ENCODE results near the gene TADA2B.
"Not testable (repeated sequence)": the region's sequence is repeated elsewhere in the genome, so short reads cannot be mapped to it uniquely, and the experiment has no call there.

The TADA2B gene

DNA sequence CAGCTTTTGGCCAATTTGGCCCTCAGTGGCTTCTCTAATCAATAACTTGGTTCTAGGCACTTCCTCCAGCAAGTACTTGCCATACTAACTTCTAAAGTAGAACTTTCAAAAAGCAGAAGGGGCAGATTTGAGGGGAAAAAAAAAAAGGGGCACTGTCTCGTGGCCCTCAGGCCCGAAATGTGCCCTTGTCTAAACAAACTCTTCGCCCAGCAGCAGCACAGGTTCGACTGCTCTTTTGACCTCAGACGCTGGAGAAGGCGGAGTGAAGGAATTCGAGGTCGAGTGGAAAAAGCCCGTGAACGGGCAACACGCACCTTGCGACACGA is 23.9 kb downstream of the TADA2B start:
- no peak for DNase-seq
- no peak for TF ChIP-seq POLR2A (IDR thresholded peaks at IDR 0.05; ENCODE audit: low read length)
- no peak for TF ChIP-seq GATA1 (IDR thresholded peaks at IDR 0.05; ENCODE audit: low read depth, low read length)

DNA sequence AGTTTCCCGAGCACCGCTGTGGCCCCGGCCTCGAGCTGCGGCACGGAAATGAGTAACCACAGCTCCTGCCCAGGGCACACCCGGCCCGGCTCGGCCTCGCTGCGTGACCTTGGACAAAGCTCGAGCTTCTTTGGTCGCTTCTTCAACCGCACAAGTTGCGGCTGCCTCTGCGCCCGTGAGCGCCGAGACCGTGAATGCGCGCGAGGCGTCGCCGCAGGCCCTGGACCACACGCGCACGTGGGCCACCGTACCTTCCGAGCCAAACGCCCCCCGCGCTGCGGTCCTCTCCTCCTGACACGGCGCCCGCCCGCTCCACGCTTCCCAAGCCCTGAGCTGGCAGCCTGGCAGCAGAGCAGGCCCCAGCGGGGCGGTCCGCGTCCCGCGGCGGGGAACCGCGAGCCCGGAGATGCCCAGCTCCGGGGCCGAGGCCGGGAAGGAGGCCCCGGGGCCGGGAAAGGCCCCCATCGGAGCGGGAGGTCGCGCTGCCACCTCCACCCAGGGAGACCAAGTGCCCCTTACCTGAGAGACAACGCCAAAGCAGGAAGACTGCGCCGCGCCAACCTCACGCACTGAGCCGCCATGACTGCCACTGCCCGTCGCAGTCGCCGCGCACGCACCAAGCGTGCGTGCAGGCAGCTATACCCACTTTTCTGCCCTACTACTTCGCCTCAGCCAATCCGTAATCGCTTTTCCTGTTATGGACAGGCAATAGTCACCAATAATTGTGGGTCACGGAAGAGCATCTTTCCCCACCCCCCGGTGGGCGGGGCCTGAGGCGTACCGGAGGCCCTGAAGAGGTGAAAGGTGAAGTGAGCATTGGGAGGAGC is 24.5 kb downstream of the TADA2B start, which contains the start of gene GRPEL1:
TSS of gene GRPEL1 (minus strand) at position 613 of the 827 bp plus-strand sequence. CDS start at position 581, 32 bp downstream.
- peak; percentile 97 for TF ChIP-seq POLR2A (IDR thresholded peaks at IDR 0.05; ENCODE audit: low read length)
- TF ChIP-seq GATA1 (IDR thresholded peaks at IDR 0.05; ENCODE audit: low read depth, low read length) = no peak
- peak; percentile 100 for DNase-seq

DNA sequence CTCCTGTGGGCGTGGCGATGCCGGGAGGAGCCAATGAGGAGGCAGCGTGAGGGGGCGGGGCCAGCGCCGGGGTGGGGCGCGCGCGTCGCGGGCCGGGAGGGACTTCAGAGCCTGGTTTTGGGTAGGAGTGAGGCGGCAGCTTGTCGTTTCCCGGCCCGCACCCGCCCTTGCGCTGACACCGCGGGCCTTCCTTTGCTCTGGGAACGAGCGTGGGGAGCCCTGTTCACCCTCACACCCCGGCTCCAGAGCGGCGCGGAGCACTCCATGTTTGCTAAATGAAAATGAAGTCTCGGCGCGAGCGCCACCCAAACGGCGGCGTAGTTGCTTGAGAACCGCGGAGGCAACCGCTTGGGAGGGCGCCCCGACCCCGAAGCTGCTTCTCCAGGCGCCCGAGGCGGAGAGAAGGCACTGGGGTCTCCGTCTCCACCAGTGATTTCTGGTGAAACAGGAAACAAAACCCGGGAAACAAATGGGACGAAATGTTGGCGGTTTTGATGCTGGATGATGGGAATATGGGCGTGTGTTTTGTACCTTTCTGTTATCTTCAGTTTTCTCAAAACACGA is 25.2 kb downstream of the TADA2B start:
- no peak for DNase-seq
- TF ChIP-seq POLR2A (IDR thresholded peaks at IDR 0.05; ENCODE audit: low read length) = peak; percentile 38
- TF ChIP-seq GATA1 (IDR thresholded peaks at IDR 0.05; ENCODE audit: low read depth, low read length) = no peak

DNA sequence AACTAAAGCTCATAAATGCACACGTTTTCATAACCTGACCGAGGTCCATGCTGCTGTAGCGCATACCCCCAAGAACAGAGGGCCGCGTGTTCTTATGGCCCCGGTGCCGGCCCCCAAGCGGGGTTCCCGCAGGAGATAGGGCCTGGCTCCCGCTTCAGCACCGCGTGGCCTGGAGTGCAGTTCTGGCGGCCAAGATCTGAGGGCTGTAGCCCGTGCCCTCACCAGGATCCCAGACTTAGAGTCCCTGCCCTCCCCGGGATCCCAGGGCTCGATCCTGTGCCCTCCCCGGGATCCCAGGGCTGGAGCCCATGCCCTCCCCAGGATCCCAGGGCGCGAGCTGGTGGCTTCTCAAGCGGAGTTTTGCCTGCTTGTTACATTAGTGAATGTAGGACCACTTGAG is 25.7 kb downstream of the TADA2B start:
- DNase-seq = peak; percentile 58 to 67

DNA sequence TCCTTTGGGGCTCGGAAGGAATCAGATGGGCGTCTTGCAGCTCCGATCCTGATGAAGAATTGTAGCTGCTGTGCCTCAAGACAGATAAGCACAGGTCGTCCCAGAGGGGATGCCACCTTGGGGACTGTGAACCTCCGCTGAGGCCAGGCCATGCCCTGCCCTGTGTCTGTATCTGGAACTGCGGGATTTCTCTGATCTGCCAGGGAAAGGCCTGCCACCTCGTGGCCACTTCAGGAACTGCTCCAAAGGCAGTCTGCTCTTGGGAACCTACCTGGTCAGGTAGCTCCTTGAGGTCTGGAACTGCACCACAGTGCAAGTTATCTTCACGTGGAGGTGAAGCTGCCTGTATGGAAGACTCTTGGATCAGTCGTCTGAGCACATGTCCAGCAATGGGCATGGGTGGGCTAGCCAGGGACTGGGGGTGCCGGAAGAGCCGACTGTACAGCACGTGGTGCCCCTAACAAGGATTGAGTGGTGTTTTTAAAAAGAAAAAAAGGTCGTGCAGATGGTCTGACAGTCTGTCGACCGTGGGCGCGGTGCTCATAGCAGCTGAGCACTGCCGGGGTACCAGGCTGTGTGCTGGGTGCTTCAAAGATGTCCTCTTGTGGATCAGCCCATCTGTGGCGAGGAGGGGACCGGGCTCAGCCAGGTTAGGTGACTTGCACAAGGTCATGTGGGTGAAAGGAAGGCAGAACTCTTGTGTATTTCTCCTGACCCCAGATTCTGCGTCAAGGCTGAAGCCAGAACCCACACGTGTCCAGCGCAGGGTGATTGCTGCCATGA is 27.7 kb downstream of the TADA2B start:
- DNase-seq = peak; percentile 85 to 92
- no peak for TF ChIP-seq GATA1 (IDR thresholded peaks at IDR 0.05; ENCODE audit: low read depth, low read length)
- TF ChIP-seq POLR2A (IDR thresholded peaks at IDR 0.05; ENCODE audit: low read length) = no peak

More for the DNA sequence above, 25.7 kb downstream of the TADA2B start:
- TF ChIP-seq GATA1 (IDR thresholded peaks at IDR 0.05; ENCODE audit: low read depth, low read length) (no peak), POLR2A (IDR thresholded peaks at IDR 0.05; ENCODE audit: low read length) (no peak)

DNA sequence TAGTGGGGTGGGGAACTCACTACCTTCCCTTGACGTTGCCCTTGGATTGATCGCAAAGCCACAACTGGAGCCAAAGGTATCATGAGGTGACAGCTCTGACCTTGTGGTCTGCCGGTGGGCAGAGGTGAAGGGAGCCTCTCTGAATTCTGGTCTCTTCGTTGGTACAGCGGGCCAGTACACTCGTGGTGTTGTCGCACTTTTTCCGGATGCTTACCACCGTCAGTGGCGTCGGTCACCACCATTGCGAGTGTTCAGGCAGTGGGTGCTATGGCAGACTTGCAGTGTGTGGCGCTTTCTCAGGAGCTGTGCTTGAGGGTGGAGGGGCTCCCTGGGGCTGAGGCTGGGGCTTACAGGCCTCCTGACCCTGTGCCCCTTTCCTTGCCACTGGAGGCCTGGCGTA is 29.9 kb downstream of the TADA2B start:
- no peak for DNase-seq
- TF ChIP-seq POLR2A (IDR thresholded peaks at IDR 0.05; ENCODE audit: low read length) (no peak), GATA1 (IDR thresholded peaks at IDR 0.05; ENCODE audit: low read depth, low read length) (no peak)

DNA sequence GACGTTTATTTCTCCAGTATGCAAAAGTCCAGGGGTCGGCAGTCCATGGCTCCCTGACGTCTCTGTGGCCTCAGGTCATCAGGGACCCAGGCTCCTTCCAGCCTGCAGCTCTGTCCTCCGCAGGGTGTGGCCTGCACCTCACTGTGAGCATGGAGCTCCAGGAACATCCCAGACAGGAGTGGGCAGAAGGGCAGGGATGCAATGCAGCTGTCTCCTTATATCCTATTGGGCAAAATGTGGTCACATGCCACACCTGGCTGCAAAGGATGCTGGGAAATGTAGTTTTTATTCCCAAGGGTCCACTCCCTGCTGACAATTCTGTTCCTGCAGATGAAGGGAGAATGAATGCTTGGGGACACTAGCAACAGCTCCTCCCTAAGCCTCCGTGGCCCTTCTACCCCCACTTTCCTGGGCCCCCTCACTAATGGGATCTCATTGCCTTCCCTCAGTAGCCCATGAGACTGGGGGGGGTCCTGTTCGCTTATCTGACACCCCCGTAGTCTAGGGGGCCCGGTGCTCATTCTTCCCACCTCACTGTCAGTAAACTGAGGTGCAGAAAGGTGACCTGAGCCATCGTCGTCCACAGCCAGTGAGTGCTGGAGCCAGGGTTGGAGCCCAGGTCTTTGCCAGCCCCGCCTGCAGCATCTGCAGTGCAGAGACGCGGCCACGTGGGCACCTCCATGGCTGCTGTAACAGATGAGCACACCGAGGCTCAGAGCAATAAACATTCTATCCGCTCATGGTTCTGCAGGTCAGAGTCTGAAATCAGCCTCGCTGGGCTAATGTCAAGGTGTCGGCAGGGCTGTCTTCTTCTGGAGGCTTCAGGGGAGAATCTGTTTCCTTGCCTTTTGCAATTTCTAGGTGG is 30.6 kb downstream of the TADA2B start:
- peak; percentile 51 to 64 for DNase-seq
- TF ChIP-seq GATA1 (IDR thresholded peaks at IDR 0.05; ENCODE audit: low read depth, low read length) (no peak), POLR2A (IDR thresholded peaks at IDR 0.05; ENCODE audit: low read length) (no peak)

DNA sequence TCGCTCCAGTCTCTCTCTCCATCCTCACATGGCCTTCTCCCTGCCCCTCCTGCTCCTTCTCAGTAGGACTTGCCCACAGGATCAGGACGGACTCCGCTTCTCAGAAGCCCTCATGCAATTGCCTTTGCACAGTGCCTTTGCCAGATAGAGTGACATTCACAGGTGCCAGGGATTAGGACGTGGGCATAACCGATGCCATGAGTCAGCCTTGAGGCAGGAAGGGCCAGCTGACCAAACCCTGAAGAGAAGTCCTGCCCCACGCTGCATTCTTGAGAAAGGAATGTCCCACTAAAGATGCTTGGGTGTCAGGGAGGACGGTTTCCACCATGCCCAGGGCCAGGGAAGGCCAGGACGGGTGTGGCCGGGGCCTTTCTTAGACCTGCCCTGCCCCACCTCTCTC is 31.3 kb downstream of the TADA2B start:
- TF ChIP-seq GATA1 (IDR thresholded peaks at IDR 0.05; ENCODE audit: low read depth, low read length) (no peak), POLR2A (IDR thresholded peaks at IDR 0.05; ENCODE audit: low read length) (no peak)
- no peak for DNase-seq

DNA sequence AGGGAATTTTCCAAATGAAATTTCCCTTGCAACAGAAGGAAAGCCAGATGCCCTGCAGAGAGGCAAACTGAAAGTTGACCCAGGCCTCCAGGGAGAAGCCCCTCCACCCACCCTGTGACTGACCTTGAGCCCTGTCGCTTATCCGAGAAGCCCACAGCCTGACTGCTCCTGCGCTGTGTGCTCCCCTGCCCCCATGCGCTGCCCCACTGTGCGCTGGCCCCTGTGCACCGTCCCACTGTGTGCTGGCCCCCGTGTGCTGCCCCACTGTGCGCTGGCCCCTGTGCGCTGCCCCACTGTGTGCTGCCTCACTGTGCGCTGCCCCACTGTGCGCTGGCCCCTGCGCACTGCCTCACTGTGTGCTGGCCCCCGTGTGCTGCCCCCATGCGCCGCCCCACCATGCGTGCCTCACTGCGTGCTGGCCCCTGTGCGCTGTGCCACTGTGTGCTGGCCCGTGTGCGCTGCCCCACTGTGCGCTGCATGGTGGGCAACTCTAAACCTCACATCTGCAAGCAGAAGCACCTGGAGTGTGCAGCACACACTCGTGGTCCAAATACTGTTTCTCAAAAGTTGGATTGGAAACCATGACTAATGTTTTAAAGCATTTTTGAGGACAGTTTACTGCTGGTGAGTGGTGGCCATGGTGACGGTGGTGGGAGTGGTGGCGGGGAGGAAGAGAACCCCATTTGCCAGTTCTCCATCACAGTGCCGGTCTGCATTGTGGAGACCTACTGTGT is 33.0 kb downstream of the TADA2B start:
- no peak for DNase-seq

DNA sequence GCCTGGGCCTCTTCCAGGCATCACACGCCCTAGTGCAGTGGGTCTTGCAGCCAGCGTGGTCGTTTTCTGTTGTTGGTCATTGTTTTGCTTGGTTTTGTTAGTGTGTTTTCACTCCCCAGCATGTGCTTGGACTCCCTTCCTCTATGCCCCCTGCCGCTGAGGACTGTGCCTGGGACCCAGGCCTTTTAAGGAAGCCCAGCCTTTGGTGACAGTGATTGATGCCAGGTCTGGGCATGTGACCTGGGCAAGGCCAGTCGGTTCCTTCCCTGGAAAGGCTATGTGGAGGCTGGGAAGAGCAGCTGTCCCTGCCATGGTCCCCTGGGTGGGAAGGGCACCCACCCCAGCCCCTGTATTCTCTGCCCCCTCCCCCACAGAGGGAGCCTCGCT is 33.5 kb downstream of the TADA2B start:
- no peak for DNase-seq
- TF ChIP-seq GATA1 (IDR thresholded peaks at IDR 0.05; ENCODE audit: low read depth, low read length) (no peak), POLR2A (IDR thresholded peaks at IDR 0.05; ENCODE audit: low read length) (no peak)

More for the DNA sequence above, 33.0 kb downstream of the TADA2B start:
- TF ChIP-seq POLR2A (IDR thresholded peaks at IDR 0.05; ENCODE audit: low read length) (no peak), GATA1 (IDR thresholded peaks at IDR 0.05; ENCODE audit: low read depth, low read length) (no peak)

DNA sequence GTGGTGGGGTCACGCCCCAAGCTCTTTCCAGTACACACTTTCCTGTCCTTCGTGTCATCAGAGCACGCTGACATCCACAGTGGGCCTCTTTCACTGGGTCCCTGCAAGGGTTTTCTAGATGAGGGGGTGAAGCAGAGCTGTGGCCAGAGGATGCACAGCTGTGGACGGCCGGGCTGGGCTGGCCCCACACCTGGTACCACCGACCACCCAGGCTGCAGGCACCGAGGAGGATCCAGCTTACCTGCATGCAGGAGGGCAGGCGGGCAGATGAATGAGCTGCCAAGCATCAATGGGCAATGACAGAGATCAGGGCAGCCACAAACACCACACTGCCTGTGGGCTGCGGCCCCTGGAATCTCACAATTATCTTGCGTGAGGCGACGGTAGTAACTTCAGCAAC is 34.2 kb downstream of the TADA2B start:
- DNase-seq = no peak
- no peak for TF ChIP-seq GATA1 (IDR thresholded peaks at IDR 0.05; ENCODE audit: low read depth, low read length)
- no peak for TF ChIP-seq POLR2A (IDR thresholded peaks at IDR 0.05; ENCODE audit: low read length)

DNA sequence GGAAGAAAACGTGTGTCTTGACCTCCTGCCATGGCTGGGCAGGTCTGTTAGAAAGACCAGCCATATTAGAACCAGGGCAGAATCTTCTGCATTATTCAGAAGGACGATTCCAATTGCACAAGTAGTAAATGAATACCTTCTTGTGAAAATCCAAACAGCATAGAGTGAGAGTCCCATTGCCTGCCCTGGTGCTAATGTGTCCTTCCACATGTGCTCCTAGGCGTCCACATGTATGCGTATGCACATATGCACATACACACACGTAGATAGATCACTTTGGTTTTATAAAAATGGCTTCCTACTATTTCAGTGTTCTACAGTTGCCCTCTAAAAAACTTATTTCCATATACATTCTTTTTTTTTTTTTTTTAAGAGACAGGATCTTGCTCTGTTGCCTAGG is 34.9 kb downstream of the TADA2B start:
- no peak for DNase-seq

DNA sequence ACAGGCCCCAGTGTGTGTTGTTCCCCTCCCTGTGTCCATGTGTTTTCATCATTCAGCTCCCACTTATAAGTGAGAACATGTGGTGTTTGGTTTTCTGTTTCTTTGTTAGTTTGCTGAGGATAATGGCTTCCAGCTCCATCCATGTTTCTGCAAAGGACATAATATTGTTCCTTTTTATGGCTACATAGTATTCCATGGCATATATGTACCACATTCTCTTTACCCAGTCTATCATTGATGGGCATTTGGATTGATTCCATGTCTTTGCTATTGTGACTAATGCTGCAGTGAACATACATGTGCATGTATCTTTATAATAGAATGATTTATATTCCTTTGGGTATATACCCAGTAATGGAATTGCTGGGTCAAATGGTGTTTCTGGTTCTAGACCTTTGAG is 36.3 kb downstream of the TADA2B start:
- not testable (repeated sequence) for DNase-seq

More for the DNA sequence above, 34.9 kb downstream of the TADA2B start:
- TF ChIP-seq POLR2A (IDR thresholded peaks at IDR 0.05; ENCODE audit: low read length) = no peak
- no peak for TF ChIP-seq GATA1 (IDR thresholded peaks at IDR 0.05; ENCODE audit: low read depth, low read length)

DNA sequence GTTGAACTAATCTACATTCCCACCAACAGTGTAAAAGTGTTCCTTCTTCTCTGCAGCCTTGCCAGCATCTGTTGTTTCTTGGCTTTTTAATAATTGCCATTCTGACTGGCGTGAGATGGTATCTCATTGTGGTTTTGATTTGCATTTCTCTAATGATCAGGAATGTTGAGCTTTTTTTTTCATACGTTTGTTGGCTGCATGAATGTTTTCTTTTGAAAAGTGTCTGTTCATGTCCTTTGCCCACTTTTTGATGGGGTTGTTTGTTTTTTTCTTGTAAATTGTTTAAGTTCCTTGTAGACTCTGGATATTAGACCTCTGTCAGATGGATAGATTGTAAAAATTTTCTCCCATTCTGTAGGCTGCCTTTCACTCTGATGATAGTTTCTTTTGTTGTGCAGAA is 36.7 kb downstream of the TADA2B start:
- DNase-seq = not testable (repeated sequence)

All from erythroblast (primary cell).